Skin epidermis (tissue), 12 donors: Measurements from ENCODE around the gene ZFAND2B.

Experiments used
- H3K27ac ChIP-seq, 21 experiments: fragments of 200-600 bp; sonication (generic) in 11 of 21; one replicate each; pipeline ENCODE4 v1.5.0; 2020; ENCODE audit warnings: mild to moderate bottlenecking in 3 of 21, inconsistent platforms in 2 of 21, moderate library complexity in 2 of 21
- H3K4me3 ChIP-seq, 7 experiments: fragments of 200-600 bp; sonication (generic) in 2 of 7; one replicate each; pipeline ENCODE4 v1.5.0; 2020; ENCODE audit warnings: inconsistent platforms in 2 of 7, mild to moderate bottlenecking in 2 of 7, moderate library complexity in 1 of 7

Gene ZFAND2B

DNA sequence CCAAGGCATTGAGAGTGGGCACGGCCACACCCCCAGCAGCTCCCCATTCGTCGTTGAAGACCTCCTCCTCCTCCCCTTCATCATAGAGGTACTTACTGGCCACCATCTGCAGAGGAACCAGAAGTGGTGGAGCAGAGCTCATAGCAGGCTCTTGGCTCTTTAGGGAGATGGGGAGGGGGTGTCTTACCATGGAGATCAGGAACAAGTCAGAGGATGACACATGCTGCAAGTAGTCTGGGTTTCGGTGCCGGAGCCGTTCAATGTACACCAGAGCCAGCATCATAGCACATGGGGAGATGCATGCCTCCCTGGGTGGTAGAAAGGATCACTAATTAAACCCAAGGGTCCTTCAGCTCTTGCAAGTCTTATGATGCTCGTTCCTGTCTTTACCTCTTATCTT is 31.8 kb upstream of the ZFAND2B start:
- H3K4me3 ChIP-seq, result no peak overlapping the region
- peak overlapping the region in 1 of 21 experiments; percentile 16 for H3K27ac ChIP-seq

DNA sequence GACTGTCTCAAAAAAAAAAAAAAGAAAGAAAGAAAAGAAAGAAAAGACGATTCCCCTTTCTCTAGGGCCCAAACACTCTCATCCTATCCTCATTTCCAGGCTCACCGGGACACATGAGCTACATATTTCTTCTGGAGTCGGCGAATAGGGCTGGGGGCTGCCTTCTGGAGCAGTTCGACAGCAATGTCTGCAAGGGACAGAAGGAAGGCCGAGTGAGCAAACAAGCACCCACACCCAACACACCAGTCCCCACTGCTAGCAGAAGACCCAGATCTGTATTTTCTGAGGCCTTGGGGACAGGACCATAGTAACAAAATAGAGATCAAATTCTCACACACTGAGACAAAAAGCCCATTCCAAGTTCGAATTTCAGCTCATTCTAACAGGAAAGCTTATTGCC is 31.1 kb upstream of the ZFAND2B start:
- Histone ChIP-seq H3K27ac (peak overlapping the region in 12 of 21 experiments; percentile 92 to 98 (median 98)), H3K4me3 (peak overlapping the region in 3 of 7 experiments; percentile 65 to 99 (median 99))

DNA sequence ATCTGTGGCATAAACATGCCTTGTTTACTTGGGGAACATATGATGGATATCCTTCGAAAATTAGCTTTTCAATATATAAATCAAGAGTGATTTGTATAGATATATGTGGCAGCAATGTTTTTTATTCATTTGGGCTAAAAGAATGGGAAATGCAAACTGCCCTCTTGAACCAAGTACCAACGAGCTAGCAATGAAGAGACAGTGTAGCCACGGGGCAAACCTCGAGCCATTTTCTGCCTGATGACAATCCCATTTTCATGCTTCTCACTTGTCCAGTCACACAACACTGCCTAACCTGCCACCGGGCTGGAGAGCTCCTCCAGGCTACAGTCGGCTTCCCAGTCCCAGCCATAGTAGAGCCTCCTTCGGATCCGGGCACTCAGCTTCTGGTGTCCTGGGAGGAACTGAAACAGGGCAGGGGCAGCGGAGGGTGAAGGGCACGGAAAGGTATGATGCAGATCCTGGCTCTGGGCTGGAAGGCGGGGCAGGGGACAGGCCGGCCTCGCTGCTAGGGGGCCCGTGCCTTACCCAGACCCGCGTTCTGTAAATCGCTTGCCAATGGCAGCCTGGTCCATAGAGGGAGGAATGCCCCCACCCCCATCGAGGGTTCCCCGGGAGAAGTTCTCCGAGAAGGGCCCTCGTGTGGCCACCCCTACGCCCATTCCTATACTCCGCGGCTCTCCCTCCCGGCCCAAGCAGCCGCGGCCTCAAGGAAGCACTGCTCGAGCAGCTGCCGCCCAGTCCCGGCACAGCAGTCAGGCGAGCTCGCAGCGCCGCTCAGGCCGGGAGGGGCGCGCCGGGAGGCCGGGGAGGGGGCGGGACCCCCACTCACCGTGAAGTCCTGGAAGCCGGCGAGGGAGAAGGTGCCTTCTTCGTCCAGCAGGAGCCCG is 30.4 kb upstream of the ZFAND2B start:
- H3K4me3 ChIP-seq, result peak overlapping the region; percentile 65 to 99 (median 96)

DNA sequence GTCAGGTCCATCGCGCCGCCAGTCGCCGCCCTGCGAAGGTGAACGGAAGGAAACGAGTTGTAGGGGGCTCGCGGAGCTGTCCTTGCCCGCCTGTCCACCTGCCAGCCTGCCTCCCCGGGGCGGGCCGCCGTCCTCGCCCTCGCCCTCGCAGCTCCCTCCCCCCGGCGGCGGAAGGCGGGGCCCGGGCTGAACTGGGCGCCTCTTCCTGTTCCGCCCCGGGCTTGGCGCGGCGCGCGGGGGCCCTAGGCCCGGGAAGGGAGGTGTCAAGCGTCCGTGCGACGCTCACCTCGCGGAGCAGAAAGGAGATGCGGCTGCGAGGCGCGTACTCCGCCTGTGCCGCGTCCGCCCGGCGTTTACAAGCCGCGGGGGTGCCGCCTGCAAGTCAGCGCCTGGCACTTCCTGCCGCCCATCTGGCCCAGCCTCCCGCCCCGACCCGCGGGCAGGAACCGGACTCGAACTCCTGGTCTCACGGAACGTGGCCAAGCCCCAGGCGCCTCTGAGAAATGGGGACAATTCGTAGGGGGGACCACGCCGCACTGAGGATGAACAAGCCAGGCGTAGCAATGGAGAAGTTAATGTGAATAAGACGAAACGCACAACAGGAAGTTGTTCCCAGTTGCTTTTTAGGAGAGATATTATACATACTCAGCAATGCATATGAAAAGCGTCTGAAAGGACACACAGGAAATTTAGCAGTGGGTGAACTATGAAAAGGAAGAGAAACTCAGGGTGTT is 29.6 kb upstream of the ZFAND2B start, which contains the start of gene CNPPD1:
TSS of gene CNPPD1 (minus strand) at position 108 of the 734 bp plus-strand sequence. CDS start at position 11, 97 bp downstream.
- Histone ChIP-seq H3K27ac (peak within 1 kb of the TSS; percentile 63 to 100 (median 98)), H3K4me3 (peak within 1 kb of the TSS; percentile 65 to 99 (median 96))

More for the DNA sequence above, 30.4 kb upstream of the ZFAND2B start:
- peak overlapping the region; percentile 63 to 100 (median 98) for H3K27ac ChIP-seq

DNA sequence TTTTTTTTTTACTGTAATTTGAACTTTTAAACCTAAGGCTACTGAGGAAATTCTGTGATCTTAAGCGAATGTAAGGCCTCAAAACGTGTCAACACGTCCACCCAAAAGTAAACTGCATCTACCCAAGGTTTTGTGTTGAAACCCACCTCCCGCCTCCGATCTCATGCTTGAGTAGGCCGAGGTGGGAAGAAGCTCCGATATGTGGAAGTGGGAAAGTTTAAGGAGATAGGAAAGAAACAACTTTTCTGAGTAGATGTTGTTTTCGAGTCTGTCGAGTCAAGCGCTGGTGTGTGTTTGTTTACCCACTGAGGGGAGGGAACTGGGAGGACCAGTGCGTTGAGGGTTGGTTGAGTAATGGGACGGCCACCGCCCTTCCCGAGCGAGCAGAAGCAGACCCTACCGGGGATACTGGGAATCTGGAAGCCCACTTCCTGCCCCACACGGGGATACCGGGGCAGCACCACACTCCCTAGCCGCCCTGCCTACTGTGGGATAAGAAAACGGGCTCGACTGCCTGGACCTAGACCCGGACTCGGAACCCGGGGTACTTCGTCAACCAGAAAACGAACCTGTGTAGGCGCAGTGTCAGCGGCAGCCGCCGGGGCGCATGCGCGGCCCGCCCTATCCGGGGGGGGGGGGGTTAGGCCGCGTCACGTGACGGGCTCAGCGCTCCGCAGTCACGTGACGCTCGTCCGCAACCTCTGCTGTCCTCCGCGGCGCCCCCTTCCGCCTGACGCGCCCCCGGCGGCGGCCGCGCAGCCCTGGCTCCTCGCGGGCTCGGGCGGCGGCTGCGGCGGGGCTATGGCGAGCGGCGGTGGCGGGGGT is 28.8 kb upstream of the ZFAND2B start, which contains the start of gene RETREG2:
TSS of gene RETREG2 (plus strand) at position 724 of the 825 bp plus-strand sequence. CDS start at position 802, 78 bp downstream.
- Histone ChIP-seq H3K27ac (peak within 1 kb of the TSS; percentile 82 to 100 (median 98)), H3K4me3 (peak within 1 kb of the TSS; percentile 65 to 99 (median 96))

DNA sequence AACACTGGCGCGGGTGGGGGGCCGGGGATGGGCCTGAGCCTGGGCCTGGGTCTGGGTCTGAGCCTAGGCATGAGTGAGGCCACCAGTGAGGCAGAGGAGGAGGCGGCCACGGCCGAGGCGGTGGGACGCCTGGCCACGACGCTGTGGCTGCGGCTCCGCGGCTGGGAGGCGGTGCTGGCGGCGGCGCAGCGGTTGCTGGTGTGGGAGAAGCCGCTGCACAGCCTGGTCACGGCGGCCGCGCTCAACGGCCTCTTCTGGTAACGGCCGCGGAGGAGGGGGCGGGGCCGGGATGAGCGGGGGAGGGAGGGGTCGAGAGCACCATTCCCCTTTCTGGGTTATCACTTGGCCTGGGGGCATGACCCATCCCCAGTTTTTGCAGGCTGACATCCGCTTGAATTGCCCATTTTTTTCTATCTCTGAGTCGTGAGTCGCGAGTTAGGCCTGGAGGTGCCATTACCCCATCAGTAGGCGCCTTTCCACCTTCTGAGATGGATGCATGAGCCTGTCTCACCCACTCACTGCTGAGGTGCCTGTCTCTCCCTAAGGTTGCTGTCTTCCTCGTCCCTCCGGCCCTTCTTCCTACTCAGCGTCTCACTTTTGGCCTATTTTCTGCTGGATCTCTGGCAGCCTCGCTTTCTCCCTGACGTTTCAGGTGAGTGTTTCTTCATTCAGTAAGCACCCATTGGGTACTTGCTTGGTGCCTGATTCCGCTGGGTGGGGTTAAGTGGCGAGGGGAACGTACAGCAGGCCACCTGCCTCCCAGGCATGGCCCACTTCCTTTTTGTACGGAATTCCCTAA is 28.0 kb upstream of the ZFAND2B start:
- H3K27ac ChIP-seq, result peak overlapping the region; percentile 82 to 100 (median 98)

DNA sequence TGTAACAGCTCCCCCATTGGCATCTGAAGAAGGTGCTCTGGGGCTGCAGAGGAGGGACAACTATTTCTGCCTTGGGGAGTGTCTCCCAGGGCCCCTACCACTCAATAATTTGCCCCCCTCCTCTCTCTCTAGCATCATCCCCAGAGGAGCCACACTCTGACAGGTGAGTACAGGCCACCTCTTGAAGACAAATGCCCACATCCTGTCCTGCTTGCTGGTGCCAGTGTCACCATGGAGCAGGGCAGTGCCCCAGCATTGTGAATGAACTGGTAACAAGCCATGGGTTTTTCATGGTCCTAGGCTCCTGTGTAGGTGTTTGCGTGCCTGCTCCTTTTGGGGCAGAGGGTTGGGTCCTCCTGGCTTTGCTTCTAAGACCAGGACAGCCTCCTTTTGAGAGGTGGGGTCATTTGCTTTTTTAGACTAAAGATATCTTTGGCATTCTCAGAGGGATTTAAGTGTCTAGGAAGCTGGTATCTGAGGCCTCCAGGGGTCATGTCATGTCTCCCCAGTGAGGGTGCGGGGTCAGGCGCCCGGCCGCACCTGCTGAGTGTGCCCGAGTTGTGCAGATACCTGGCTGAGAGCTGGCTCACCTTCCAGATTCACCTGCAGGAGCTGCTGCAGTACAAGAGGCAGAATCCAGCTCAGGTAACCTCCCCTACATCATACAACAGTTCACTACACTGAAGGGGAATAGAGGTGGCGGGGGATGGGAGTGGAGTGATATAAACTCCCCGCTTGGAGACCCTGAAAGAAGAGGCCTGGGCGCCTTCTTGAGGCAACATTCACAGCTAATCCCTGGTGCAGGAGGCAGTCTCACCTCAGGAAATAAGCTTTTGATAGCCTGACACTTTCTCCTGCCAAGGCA is 26.7 kb upstream of the ZFAND2B start:
- H3K4me3 ChIP-seq, result peak overlapping the region in 1 of 7 experiments; percentile 97
- peak overlapping the region in 2 of 21 experiments; percentile 96 to 98 for H3K27ac ChIP-seq

More for the DNA sequence above, 28.0 kb upstream of the ZFAND2B start:
- peak overlapping the region; percentile 65 to 99 (median 96) for H3K4me3 ChIP-seq

DNA sequence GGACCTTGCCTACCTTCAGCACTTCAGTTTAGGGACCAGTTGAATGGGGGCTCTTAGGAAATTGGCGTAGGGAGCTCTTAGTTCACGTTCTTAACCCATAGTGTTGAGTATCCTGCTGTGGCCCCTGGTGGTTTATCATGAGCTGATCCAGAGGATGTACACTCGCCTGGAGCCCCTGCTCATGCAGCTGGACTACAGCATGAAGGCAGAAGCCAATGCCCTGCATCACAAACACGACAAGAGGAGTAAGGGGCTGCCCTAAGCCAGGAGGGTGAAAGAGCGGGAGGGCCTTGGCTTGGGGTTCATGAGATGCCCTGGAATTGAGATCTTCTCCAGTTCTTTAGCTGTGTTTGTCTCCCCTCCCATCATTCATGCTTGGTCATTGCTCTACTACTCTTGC is 25.6 kb upstream of the ZFAND2B start:
- H3K27ac ChIP-seq, result no peak overlapping the region
- H3K4me3 ChIP-seq, result no peak overlapping the region

DNA sequence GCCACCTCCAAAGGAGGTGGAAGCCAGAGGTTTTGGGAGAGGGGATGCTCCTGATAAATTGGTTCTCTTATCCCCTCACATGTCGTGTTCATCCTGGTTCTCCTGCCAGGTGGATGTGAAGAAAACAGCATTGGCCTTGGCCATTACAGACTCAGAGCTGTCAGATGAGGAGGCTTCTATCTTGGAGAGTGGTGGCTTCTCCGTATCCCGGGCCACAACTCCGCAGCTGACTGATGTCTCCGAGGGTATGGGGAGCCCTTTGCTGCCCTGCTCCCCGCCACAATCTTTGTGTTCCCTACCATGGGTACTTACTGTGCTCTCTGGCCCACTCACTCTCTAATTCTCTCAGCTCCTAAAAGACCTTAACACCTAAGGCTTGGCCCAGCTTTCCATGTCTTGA is 25.1 kb upstream of the ZFAND2B start:
- Histone ChIP-seq H3K27ac (no peak overlapping the region), H3K4me3 (no peak overlapping the region)

DNA sequence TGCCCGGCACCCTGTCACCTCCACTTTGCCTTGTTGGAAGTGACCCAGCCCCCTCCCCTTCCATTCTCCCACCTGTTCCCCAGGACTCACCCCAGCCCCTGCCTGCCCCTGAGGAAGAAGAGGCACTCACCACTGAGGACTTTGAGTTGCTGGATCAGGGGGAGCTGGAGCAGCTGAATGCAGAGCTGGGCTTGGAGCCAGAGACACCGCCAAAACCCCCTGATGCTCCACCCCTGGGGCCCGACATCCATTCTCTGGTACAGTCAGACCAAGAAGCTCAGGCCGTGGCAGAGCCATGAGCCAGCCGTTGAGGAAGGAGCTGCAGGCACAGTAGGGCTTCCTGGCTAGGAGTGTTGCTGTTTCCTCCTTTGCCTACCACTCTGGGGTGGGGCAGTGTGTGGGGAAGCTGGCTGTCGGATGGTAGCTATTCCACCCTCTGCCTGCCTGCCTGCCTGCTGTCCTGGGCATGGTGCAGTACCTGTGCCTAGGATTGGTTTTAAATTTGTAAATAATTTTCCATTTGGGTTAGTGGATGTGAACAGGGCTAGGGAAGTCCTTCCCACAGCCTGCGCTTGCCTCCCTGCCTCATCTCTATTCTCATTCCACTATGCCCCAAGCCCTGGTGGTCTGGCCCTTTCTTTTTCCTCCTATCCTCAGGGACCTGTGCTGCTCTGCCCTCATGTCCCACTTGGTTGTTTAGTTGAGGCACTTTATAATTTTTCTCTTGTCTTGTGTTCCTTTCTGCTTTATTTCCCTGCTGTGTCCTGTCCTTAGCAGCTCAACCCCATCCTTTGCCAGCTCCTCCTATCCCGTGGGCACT is 24.0 kb upstream of the ZFAND2B start:
- no peak overlapping the region for H3K27ac ChIP-seq
- H3K4me3 ChIP-seq, result no peak overlapping the region

DNA sequence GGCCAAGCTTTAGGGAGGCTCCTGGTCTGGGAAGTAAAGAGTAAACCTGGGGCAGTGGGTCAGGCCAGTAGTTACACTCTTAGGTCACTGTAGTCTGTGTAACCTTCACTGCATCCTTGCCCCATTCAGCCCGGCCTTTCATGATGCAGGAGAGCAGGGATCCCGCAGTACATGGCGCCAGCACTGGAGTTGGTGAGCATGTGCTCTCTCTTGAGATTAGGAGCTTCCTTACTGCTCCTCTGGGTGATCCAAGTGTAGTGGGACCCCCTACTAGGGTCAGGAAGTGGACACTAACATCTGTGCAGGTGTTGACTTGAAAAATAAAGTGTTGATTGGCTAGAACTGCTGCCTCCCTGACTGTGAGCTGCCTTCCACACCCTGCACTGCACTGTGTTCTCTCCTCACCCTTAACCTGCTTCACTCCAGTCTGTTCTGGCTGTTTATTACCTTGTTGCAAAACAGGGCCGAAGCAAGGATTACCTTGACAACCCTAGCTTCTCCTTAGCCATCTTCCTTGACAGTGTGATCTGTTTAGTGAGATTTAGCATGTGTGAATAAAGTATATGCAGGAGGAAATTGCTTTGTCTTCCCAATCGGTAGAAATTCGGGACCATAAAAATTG is 23.3 kb upstream of the ZFAND2B start:
- no peak overlapping the region for H3K4me3 ChIP-seq
- H3K27ac ChIP-seq, result no peak overlapping the region

DNA sequence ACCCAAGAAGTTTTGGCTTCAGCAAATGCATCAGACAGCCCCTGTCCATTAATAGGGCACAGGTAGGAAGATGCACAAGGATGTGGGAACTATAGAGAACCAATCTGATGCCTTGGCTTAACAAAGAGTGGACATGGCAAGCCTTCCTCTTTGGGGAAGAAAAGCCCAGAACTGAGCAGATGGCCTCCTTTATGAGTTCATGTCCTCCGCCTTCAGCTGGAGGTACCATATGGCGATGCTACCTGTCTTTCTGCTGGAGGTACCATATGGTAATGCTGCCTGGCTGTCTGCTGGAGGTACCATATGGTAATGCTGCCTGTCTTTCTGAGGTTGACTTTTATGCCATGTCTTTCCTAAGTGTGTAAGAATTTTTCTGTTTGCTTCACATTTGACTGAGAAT is 22.5 kb upstream of the ZFAND2B start:
- no peak overlapping the region for H3K27ac ChIP-seq
- H3K4me3 ChIP-seq, result no peak overlapping the region

DNA sequence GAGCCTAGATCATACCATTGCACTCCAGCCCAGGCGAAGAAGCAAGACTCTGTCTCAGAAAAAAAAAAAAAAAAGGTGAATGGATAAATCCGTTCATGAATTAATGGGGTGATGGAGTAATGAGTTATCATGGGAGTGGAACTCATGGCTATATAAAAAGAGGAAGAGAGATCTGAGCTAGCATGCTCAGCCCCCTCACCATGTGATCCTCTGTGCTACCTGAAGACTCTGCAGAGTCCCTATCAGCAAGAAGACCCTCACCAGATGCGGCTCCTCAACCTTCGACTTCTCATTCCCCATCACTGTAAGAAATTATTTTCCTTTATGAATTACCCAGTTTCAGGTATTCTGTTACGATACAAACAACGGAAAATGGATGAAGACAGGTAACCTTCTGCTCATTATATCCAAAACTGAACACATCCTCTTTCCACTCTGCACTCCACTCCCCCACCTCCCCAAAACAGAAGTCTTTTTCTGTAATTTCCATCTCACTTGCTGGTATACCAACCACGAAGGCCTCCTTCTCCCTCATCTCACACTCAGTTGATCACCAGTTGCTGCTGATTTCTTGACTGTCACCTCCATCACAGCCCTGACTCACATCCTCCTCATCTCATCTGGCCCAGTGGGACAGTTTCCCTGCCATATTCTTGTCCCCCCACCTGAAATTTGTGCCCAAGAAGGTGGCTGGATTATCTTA is 19.7 kb upstream of the ZFAND2B start:
- Histone ChIP-seq H3K4me3 (no peak overlapping the region), H3K27ac (no peak overlapping the region)

DNA sequence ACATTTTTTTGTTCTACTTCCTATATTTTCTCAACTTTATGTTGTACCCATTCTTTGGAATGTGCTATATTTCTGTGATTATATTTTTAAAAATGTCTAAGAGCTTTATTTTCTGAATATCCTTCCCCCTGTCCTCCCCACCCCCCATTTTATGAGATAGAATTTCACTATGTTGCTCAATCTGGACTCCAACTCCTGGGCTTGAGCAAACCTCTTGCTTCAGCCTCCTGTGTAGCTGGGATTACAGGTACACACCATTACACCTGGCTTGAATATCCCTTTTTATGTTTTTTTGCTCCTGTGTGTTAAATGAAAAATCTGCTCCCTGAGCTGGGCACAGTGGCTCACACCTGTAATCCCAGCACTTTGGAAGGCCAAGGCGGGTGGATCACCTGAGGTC is 9.2 kb upstream of the ZFAND2B start:
- H3K4me3 ChIP-seq, result no peak overlapping the region
- H3K27ac ChIP-seq, result no peak overlapping the region

DNA sequence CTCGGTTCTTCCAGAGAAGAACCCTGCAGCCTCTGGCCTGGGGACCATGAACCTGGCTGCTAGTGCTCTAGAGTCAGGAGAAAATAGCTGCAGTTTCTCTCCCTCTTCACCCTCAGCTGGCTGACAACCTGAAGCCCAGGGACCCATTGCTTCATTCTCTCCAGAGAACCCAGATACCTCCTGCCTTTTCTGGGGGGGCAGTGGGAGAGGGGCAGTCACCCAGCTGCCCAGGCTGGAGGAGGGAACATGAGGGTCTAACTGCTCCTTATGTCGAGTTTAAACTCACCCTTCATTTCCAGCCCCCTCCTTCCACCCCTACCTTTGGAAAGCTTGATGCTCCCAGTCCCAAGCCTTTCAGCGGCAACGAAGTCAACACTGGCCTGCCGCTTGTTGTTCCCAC is 7.6 kb upstream of the ZFAND2B start:
- Histone ChIP-seq H3K4me3 (no peak overlapping the region), H3K27ac (no peak overlapping the region)
